HG03521 (cell line): Measurements from ENCODE around the gene SLAMF1.
A peak's percentile ranks its signal among the peaks of the same experiment; 100 is the strongest.

Experiments
- ATAC-seq: cut with Tn5 transposase; IDR thresholded peaks from one replicate; pipeline ENCODE4 v1.9.1; 2021; ENCODE audit warnings: mild to moderate bottlenecking, moderate library complexity; ENCODE audit not compliant: unreplicated experiment

The SLAMF1 gene

DNA sequence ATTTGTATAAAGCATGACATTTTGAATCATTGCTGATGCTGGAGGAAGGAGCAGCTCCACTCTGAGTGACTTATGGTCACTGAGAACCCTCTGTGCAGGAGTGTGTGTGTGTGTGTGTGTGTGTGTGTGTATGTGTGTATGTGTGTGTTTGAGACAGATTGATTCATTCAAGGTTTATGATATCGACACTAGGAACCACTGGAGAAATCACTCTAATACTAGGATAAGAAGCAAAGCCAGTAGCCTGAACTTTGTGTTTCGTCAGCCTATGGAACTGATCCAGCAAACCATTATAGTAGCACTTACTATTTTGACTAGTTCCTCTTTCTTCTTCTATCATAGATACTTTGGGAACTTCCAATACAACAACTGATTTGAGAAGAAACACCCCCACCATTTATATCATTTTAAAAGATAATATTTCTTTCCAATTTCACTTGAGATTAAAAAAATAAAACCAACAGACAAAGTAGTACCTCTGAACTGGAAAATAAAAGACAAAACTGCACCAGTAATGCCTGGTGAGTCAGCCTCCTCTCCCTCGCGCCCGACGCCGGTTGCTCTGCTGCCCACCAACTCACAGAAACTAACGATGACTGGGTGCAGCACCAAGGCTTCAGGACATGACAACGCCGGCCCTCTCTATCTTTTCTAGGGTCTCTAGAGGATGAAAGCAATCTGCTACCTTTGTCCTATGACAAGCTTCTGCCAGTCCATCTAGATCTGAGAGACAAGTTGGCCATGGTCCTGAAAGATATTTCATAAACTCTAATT lies 20.9 kb downstream of the SLAMF1 start:
- ATAC-seq: no peak

DNA sequence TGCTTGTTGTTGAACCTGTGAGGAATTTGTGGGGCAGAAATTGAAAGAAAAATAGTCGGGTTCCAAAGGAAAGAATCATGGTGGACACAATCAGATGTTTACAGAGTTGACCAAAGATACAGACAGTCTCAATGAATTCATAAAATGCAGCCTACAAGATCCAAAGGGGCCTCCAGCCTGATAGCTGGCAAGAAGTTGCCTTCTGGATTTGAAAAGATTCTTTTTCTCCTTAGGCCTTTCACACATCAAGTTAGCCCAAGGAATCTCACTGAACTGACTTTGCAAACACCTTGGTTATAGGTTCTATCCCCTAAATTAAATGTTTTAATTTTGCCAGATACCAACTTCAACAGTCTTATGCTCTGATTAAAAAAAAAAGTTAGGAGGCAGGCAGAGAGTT lies 21.5 kb downstream of the SLAMF1 start:
- ATAC-seq: no peak

DNA sequence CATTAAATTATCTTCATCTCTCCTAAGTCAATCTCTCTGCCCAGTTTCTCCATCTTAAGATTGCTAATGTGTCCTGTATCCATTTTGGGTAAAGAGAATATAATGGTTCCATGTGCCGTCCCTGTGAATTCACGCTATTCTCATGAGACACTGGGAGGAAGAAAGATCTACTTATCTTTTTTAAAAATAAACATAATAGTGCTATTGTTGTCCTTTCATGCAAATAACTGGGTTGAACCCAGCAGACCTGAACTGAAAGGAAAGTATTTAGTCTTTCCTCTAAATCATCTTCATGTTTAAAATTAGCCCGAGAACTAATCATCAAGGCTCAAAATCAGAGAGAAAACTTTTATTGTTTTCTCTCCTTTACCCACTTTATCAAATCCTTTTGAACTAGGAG lies 22.4 kb downstream of the SLAMF1 start:
- ATAC-seq: peak; percentile 26

DNA sequence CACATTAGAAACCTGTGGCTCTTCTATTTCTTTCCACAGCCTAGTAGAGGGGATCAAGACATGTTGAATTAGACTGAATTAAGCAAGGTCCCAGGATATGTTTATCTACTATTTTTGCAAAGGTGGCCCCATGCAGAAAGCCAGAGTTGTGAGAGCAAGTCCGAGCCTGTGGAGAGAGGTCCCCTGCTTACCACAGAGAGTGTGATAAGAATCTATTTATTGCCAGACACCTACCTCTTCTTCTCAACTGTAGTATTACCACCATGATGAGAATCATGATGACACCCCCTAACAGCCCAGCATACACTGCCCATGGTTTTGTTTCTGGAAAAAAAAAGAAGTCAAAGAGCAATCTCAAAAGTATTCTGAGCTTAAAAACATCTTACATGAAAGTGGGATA lies 23.0 kb downstream of the SLAMF1 start:
- no peak for ATAC-seq

DNA sequence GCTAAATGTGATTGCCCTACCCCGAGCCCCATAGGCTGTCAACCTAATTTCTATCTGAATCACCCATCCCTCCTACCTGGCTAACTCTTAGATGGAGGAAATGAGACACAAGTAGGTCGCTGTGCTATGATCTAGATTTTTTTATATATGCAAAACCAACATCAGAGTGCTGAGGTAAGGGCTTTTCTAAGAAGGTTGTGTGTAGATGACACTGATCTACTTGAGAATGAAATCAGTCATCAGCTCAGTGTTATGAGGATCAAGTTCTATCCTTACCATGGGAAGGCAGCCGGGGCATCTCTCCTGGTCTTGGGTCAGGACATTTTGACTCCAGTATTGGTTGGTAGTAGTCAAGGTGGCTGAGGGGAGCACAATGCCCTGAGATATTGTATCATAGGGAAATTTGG lies 23.6 kb downstream of the SLAMF1 start:
- ATAC-seq: no peak

DNA sequence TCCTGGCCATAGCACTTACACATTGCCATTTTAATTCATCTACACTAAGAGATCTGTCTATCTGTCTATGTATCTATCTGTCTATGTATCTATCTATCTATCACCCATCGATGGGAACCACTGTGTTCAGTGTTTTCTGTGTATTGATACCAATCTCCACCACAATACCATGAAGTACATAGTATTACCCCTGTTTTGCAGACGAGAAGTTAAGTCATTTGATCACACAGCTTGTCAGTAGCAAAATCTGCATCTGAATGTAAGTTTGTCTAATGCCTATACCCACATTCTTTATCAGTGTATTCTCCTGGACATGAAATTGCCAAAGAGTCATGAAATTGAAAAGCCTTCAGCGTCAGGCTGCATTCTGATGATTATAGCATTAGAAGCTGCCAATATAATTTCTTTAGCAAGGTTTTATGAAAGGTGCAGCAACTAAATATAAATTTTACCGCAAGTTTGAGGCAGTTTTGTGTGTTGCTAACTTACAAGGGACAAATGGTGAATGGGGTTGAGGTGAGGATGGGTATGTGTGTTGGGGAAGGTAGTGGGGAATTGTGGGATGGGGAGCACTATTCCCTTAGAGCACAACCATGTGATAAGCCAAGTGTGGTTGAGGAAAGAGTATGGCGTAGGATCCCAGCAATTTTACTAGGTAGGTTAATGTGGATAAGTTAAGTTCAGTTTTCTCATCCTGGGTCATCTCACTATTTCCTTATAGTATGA lies 24.2 kb downstream of the SLAMF1 start:
- ATAC-seq: no peak

DNA sequence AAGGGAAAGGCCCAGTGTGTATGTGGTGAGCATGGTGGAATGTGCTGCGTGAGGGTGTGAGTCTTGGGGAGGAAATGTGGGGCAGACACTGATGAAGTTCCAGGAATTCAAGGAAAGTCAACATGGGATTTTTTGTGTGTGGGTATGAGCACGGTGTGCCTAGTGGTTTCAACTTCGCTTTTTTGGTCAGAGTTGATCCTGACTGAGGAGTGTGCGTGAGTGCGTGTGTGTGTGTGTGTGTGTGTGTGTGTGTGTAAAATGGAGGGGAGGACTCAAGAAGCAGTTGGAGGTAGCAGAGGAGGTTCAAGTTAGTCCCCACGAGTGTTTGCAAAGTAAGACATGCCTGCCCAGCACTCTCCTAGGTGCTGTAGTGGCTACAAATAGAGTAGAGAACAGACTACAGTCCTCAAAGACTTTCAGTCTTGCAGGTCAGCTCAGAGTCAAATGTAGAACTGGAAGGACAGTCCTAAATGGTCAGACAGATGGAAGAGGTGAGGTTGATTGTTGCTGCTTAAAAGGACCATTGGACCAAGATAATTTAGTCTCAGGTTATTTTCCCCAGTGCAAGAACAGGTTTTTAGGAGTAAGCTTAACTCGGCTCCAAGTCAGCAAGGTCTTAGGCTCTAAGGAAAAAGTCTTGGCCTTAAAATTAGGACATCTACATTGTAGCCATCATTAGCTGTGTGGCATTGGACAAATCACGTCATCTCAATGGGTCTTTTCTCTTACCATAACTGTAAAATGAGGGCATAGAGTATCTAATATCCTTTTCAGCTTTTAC lies 25.0 kb downstream of the SLAMF1 start:
- ATAC-seq: no peak

DNA sequence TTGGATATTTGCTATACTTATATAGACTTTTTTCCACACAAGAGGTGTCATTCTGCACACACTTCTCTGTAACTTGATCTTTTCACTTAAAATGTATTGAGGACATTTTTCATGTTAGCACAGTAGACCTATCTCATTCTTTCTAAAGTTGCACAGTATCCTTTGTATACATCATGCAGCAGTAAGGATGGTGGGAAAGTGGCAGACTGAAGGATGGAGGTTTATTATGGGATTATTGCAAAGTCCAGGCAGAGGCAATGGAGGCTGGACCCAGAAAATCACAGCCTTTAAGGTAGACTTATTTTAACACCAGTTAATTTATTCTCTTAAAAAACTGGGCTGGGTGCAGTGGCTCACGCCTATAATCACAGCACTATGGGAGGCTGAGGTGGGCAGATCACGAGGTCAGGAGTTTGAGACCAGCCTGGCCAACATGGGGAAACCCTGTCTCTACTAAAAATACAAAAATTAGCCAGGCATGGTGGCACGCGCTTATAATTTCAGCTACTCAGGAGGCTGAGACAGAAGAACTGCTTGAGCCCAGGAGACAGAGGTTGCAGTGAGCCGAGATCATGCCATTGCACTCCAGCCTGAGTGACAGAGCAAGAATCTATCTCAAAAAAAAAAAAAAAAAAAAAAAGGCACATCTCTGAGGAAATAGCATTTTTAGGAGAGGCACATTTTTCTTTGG lies 25.8 kb downstream of the SLAMF1 start:
- ATAC-seq: no peak

DNA sequence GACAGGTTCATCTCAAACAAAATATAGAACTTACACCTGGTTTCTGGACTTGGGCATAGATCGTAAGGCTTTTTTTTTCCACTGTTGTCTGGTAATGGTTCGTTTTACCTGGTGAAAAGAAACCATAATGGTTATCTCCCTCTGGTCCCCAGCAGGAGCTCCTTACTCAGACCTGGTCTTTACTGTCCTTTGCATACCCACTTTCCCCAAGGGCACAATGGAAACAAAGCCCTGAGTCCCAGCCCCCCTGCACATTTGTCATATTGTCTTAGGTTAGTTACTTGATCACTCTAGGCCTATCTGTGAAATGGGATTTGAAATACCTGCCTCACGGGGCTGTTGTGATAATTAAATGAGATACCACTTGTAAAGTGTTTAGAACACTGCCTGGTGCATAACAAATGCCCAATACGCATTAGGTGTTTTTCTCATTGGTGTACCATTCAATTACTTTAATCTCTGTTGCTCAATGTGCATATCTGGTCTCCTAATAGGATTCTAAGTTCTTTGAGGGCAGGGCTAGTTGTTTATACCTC lies 27.0 kb downstream of the SLAMF1 start:
- no peak for ATAC-seq

DNA sequence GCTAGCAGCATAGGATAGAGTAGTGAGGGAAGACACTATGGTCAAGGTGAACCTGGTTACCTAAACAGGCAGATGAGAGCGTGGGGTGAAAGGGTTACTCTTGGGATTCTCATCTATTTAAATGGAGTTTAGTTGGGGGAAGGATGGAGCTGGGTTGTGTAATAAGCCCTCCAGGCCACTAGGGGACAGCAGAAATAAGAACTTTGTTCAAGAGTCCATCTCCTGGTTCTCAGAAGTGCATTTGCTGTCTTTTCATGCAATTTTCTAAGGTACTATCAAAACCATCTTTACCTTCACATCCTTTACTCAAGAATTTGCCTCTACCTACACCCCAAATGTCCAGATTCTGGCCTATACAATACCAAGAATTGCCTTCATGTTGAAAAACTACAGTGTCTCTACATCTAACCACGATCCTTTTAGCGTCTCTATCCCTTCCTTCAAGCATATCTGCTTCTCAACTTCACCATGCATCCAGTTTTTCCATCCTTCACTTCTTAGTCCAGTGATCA lies 28.0 kb downstream of the SLAMF1 start:
- ATAC-seq: no peak

DNA sequence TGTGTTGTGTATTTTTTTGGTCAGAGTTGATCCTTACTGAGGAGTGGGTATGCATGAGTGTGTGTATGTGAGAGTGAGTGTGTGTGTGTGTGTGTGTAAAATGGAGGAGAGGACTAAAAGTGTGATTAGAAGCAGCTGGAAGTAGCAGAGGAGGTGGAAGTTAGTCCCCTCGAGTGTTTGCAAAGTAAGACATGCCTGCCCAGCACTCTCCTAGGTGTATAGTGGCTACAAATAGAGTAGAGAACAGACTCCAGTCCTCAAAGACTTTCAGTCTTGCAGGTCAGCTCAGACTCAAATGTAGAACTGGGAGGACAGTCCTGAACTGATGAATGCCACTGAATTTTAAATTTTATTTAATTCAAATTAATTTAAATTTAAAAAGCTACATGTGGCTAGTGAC lies 28.5 kb downstream of the SLAMF1 start:
- no peak for ATAC-seq

DNA sequence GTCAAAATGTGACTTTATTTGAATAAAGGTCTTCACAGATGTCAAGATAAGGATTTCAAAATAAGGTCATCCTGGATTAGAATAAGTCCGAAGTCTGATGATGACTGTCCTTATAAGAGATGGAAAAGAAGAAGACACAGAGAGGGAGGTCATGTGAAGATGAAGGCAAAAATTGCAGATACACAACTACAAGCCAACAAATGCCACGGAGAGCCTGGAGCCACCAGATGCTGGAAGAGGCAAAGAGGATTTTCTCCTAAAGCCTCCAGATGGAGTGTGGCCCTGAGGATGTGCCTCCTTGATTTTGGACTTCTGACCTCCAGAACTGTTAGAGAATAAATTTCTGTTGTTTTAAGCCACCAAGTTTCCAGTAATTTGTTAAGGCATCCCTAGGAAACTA lies 31.2 kb downstream of the SLAMF1 start:
- no peak for ATAC-seq

DNA sequence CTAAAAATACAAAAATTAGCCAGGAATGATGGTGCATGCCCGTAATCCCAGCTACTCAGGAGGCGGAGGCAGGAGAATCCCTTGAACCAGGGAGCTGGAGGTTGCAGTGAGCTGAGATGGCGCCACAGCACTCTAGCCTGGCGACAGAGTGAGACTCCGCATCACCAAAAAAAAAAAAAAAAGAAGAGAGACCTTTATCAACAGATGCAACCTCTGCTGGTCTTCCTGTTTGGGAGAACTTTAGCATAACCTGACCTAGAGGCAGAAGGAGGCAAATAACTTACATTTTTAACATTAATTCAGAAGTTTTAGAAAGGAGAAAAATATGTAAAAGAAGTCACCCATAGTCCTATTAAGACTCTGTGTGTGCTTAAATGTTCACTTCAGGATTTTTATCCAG lies 32.4 kb downstream of the SLAMF1 start:
- ATAC-seq: no peak

DNA sequence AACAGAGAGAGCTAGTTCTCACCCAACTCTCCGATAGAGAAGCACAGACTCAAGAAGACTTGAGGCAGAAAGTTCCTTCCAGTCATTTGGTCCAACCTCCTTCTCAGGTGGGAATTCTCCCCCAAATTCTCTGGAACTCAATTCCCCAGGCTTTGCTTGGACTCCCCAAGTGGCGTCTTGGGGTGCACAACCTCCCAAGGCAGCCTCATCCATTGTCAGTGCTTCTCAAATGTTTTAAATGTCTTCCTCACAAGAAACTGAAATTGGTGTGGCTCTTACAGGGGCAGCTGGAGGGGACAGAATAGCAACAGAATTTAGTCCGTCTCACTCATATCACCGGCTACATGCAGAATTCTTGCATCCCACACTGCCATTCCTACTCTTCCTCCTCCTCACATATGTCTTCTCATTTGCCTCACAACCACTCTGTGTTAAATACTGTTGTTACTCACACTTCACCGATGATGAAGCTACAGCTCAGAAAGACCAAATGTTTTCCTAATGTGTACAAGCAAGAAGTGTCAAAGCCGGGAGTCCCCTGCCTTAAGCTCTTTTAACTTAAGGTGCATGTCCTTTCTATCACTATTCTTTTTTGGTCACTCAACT lies 34.1 kb downstream of the SLAMF1 start:
- ATAC-seq: no peak

DNA sequence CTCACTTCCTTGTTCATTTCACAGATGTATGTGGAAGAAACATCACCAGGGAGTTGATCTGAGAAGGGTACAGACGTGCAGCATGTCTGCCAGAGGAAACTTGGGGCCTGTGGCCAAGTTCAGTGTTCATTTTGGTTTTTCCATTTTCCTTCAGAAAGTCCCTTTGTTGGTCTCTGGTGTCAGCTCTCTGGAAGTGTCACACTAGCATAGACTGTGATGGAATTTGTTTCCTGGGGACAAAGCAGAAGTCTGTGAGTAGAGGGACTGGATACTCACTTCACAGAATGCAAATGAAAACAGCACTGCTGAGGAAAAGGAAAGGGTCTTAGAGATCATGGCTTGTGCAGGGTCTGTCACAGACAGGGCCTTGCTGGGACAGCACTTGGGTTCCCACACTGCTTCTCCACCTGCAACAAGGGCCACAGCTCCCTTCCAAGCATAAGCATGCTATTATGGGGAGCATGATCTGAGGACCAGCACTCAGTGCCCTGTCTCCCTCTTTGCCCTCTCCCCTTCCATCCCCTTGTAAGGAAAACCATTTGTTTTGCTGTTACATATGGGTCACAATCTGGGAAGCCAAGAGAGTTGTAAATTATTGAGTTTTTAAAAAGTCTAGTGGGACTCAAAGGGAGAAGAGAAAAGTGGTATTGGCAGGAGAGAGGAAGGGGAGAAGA lies 36.1 kb downstream of the SLAMF1 start:
- no peak for ATAC-seq

DNA sequence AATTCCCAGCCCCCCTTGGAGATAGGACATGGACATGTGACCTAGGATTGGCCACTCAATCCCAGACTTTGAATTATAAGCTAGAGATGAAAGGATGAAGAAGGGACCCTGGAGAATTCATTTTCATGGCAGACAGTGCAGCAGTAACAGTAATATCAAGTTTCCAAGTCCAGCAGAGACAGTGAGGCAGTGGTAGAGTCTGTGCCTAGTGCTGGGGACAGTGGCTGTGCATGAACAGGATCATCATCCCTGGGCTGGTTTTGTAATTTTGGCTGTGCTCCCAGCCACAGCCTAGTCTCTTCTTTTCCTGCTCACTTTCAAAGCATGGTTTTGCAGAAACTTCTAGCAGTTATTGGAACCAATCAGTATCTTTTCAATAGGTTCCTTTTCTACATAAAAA lies 37.9 kb downstream of the SLAMF1 start:
- no peak for ATAC-seq

DNA sequence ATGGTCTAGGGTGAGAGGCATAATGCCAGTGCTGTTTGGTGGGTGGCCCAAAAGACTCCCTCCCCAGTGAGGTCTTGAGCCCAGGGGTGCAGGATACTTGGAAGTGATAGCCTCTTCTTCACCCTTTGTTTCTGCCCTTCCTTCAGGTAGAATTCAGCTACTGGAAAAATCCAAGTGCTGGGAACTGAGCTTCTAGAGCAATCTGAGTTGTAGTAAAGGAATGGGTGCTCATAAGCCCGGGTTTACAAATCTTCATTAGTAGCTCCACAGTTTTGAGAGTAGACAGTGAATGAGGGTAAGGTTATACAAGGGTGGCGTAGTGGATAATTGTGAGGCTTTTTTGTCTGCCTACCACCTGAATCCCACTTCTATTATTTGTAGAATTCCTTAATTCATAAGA lies 38.3 kb downstream of the SLAMF1 start:
- ATAC-seq: no peak

DNA sequence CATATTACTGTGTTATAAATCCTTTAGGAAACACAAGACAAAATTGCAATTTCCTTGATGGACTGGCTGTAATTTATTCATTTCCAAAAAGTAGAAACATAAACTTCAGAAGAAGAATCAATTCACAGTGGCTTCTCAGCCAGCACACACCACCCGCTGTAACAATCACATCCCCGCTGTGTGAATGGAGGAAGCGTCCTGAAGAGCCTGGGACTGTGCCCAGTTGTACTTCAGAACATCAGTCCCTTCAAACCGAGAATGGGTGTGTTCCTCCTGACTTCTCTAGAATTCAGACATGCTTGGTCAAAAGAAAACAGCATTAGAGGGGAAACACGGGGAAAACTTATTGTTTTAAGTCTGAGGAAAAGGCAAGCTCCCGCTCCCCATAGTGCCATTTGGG lies 38.8 kb downstream of the SLAMF1 start:
- ATAC-seq: no peak

DNA sequence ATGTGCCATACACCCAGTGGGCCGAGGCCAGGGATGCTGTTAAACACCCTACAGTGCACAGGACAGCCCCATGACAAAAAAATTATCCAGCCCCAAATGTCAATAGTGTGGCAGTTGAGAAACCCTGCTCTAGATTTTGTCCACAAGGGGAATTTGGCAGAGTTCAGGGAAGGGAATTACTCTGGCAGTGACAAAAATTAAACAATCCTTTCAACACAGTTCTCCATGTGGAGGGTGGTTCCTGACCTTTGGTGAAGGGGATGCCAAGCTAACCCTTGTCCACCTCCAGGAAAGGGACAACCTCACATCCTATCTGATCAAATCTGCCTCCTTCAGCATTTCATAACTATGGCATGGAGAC lies 39.2 kb downstream of the SLAMF1 start:
- ATAC-seq: no peak
